G401 (cell line): ENCODE results near the gene STIP1. TPM values are rescaled to one million over a fixed set of nuclear protein-coding genes. Genes with fewer than 3 reads are reported as not detected.

Source experiments
- DNase-seq: peaks from one replicate; pipeline ENCODE4 v3.0.0-alpha.2; 2015; ENCODE audit warnings: low spot score
- in situ Hi-C: cut with HindIII; loops from 2 replicates; pipeline ENCODE4 v1.10.0; 2016; ENCODE audit warnings: low sequenced_read_pairs, mixed read lengths
- total RNA-seq: library from RNA; depleted of rRNA; stranded (reverse); fragments of >200 nt; shearing (Covaris generic); gene quantifications from 2 replicates; pipeline ENCODE4 v1.2.3, GENCODE V29; 2014

STIP1 gene
- total RNA-seq, 1 experiment from 2014 or later: 363 TPM

GRCh38 chr11:64230171-64230984, 44.4 kb downstream of the STIP1 start, which contains the start of gene DNAJC4:
Gene DNAJC4, plus strand, starts transcription at chr11:64230548. Its CDS starts 307 bp downstream, at chr11:64230855.
- in situ Hi-C loops: no loop called here
- DNase-seq: peak; percentile 98

- DNase-seq: no peak
- in situ Hi-C loops: no loop called here
These were observed 45.0 kb downstream of the STIP1 start for GRCh38 chr11:64230985-64231365.

GRCh38 chr11:64231546-64231945, 45.6 kb downstream of the STIP1 start:
- in situ Hi-C loops: no loop called here
- DNase-seq: no peak

GRCh38 chr11:64232182-64232966, 46.4 kb downstream of the STIP1 start:
- in situ Hi-C loops: no loop called here
- no peak for DNase-seq

GRCh38 chr11:64232967-64233315, 47.0 kb downstream of the STIP1 start:
- no peak for DNase-seq
- in situ Hi-C loops: no loop called here

GRCh38 chr11:64233913-64234586, 48.1 kb downstream of the STIP1 start, which contains the start of gene VEGFB:
Gene VEGFB, plus strand, starts transcription at chr11:64234584. Its CDS starts 250 bp downstream, at chr11:64234834.
- in situ Hi-C loops: no loop called here
- DNase-seq: no peak

- in situ Hi-C loops: no loop called here
- no peak for DNase-seq
These were observed 48.8 kb downstream of the STIP1 start for GRCh38 chr11:64234647-64235379.

GRCh38 chr11:64235437-64236161, 49.6 kb downstream of the STIP1 start:
- in situ Hi-C loops: no loop called here
- no peak for DNase-seq

GRCh38 chr11:64237484-64237951, 51.5 kb downstream of the STIP1 start:
- in situ Hi-C loops: no loop called here
- no peak for DNase-seq

GRCh38 chr11:64238076-64238475, 52.1 kb downstream of the STIP1 start:
- DNase-seq: no peak
- in situ Hi-C loops: no loop called here

- no peak for DNase-seq
- in situ Hi-C loops: no loop called here
These were observed 53.0 kb downstream of the STIP1 start for GRCh38 chr11:64238999-64239398.

- in situ Hi-C loops: no loop called here
These were observed 53.9 kb downstream of the STIP1 start for GRCh38 chr11:64239662-64240434.

GRCh38 chr11:64240435-64241240, 54.7 kb downstream of the STIP1 start, which contains the start of gene FKBP2:
Gene FKBP2, plus strand, starts transcription at chr11:64241095. Its CDS starts 1,293 bp downstream, at chr11:64242388.
- in situ Hi-C loops: no loop called here
- peak; percentile 97 for DNase-seq

More at GRCh38 chr11:64239662-64240434, 53.9 kb downstream of the STIP1 start:
- no peak for DNase-seq

- DNase-seq: peak; percentile 99
- in situ Hi-C loops: no loop called here
These were observed 55.2 kb downstream of the STIP1 start for GRCh38 chr11:64241241-64241490.

- in situ Hi-C loops: no loop called here
- no peak for DNase-seq
These were observed 55.8 kb downstream of the STIP1 start for GRCh38 chr11:64241491-64242374.

GRCh38 chr11:64243236-64243854, 57.4 kb downstream of the STIP1 start:
- in situ Hi-C loops: no loop called here
- no peak for DNase-seq
